Lower leg skin (tissue), 3 donors: ENCODE data around the gene SEMA6D.

Experiments
- CTCF ChIP-seq, 3 donors: fragments of 450-650 bp; IDR thresholded peaks; one replicate each; pipeline ENCODE4 v1.5.1; 2016; ENCODE audit warnings: antibody characterized with exemption in 3 of 3, mild to moderate bottlenecking in 3 of 3, moderate library complexity in 2 of 3
- POLR2A ChIP-seq, 2 donors: fragments of 450-650 bp; IDR thresholded peaks; one replicate each; pipeline ENCODE4 v1.6.1; 2016 to 2017; ENCODE audit warnings: antibody characterized with exemption in 2 of 2, mild to moderate bottlenecking in 1 of 2, moderate library complexity in 1 of 2

GRCh38 chr15:47804733-47805132 is 87.4 kb downstream of the SEMA6D start:
- TF ChIP-seq CTCF (IDR thresholded peaks at IDR 0.05): no peak
- TF ChIP-seq POLR2A (IDR thresholded peaks at IDR 0.05): no peak
